ENCODE measurements around the gene PPIE.

DNA sequence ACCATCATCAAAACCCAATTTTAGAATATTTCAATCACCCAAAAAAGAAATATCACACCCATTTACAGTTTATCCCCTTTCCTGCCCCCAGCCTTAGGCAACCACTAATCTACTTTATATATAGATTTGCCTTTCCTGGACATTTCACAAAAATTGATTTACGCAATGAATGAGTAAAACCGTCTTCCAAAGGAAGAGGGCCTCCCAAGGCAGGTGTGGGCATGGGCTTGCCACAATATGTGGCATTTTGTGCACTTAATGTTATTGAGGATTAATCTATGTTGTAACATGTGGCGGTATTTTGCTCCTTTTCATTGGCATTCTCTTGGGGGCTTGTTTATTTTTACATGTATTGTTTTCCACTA is 61.8 kb downstream of the PPIE start:
- TF ChIP-seq, protein P1, sequence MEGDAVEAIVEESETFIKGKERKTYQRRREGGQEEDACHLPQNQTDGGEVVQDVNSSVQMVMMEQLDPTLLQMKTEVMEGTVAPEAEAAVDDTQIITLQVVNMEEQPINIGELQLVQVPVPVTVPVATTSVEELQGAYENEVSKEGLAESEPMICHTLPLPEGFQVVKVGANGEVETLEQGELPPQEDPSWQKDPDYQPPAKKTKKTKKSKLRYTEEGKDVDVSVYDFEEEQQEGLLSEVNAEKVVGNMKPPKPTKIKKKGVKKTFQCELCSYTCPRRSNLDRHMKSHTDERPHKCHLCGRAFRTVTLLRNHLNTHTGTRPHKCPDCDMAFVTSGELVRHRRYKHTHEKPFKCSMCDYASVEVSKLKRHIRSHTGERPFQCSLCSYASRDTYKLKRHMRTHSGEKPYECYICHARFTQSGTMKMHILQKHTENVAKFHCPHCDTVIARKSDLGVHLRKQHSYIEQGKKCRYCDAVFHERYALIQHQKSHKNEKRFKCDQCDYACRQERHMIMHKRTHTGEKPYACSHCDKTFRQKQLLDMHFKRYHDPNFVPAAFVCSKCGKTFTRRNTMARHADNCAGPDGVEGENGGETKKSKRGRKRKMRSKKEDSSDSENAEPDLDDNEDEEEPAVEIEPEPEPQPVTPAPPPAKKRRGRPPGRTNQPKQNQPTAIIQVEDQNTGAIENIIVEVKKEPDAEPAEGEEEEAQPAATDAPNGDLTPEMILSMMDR (CRISPR knock-in tag; IDR thresholded peaks at IDR 0.05), result no peak
- TF ChIP-seq PCBP2 (optimal IDR thresholded peaks at IDR 0.05; ENCODE audit: low read depth, low read length, poor library complexity, severe bottlenecking) (no peak), IRF2 (CRISPR knock-in tag; IDR thresholded peaks at IDR 0.05) (no peak), MYC (CRISPR knock-in tag; IDR thresholded peaks at IDR 0.05; ENCODE audit: borderline replicate concordance) (no peak), ZNF724P (CRISPR knock-in tag; IDR thresholded peaks at IDR 0.05; ENCODE audit: borderline replicate concordance) (no peak), RARG (CRISPR knock-in tag; IDR thresholded peaks at IDR 0.05; ENCODE audit: low read depth) (no peak)
- TF ChIP-seq, protein P2, sequence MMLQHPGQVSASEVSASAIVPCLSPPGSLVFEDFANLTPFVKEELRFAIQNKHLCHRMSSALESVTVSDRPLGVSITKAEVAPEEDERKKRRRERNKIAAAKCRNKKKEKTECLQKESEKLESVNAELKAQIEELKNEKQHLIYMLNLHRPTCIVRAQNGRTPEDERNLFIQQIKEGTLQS (CRISPR knock-in tag; IDR thresholded peaks at IDR 0.05), result no peak
